ENCODE measurements around the gene RHBDF2.

- no peak for TF ChIP-seq TAF1 (IDR thresholded peaks at IDR 0.05; ENCODE audit: borderline replicate concordance, insufficient read depth, low read length)
- no peak for TF ChIP-seq POLR2AphosphoS5 (IDR thresholded peaks at IDR 0.05; ENCODE audit: low read depth, low read length)
Measured at GRCh38 chr17:76478730-76479514, 22.3 kb downstream of the RHBDF2 start.
